HL-60/S4 treated with phorbol 12-myristate 13-acetate at 8.2 ng/mL for 4 days and 3 days (cell line): ENCODE data around the gene SLC39A5.

ENCODE experiments used
- in situ Hi-C: fragments of 300-500 bp; cut with MboI; formaldehyde crosslinking; loops from 2 replicates; pipeline ENCODE4 v1.15.0; 2022; ENCODE audit warnings: low sequenced_read_pairs

SLC39A5 gene

GRCh38 chr12:56213878-56214277, 16.0 kb upstream of the SLC39A5 start:
- in situ Hi-C loops = no loop called here

GRCh38 chr12:56216461-56216860, 13.4 kb upstream of the SLC39A5 start:
- in situ Hi-C loops = no loop called here

GRCh38 chr12:56219840-56220239, 10.0 kb upstream of the SLC39A5 start:
- in situ Hi-C loops = no loop called here

- in situ Hi-C loops = no loop called here
Observed at GRCh38 chr12:56220611-56221231, 9.1 kb upstream of the SLC39A5 start.

GRCh38 chr12:56221232-56221756, 8.6 kb upstream of the SLC39A5 start:
- in situ Hi-C loops = no loop called here

- in situ Hi-C loops = no loop called here
Observed at GRCh38 chr12:56221757-56222530, 7.9 kb upstream of the SLC39A5 start, which contains the start of gene RNF41. Gene RNF41 (minus strand): TSS chr12:56221922. CDS start chr12:56214047, 7,875 bp downstream.

GRCh38 chr12:56222531-56222895, 7.3 kb upstream of the SLC39A5 start:
- in situ Hi-C loops = no loop called here

- in situ Hi-C loops = no loop called here
Observed at GRCh38 chr12:56223571-56224101, 6.2 kb upstream of the SLC39A5 start.

- in situ Hi-C loops = no loop called here
Observed at GRCh38 chr12:56224102-56224701, 5.6 kb upstream of the SLC39A5 start, which contains the start of gene NABP2. Gene NABP2 (plus strand): TSS chr12:56224342. CDS start chr12:56224857, 515 bp downstream.

- in situ Hi-C loops = no loop called here
Observed at GRCh38 chr12:56224954-56225353, 4.9 kb upstream of the SLC39A5 start.

- in situ Hi-C loops = no loop called here
Observed at GRCh38 chr12:56229082-56229481, 769 bp upstream of the SLC39A5 start.

- in situ Hi-C loops = no loop called here
Observed at GRCh38 chr12:56230432-56231183, 757 bp downstream of the SLC39A5 start.

- in situ Hi-C loops = no loop called here
Observed at GRCh38 chr12:56231184-56231582, 1.3 kb downstream of the SLC39A5 start.

GRCh38 chr12:56234746-56235436, 5.0 kb downstream of the SLC39A5 start:
- in situ Hi-C loops = no loop called here

GRCh38 chr12:56236091-56236490, 6.2 kb downstream of the SLC39A5 start:
- in situ Hi-C loops = no loop called here

- in situ Hi-C loops = no loop called here
Observed at GRCh38 chr12:56236985-56237384, 7.1 kb downstream of the SLC39A5 start.

- in situ Hi-C loops = no loop called here
Observed at GRCh38 chr12:56237552-56237951, 7.7 kb downstream of the SLC39A5 start.

- in situ Hi-C loops = no loop called here
Observed at GRCh38 chr12:56241424-56242303, 11.8 kb downstream of the SLC39A5 start.

GRCh38 chr12:56242986-56243385, 13.1 kb downstream of the SLC39A5 start:
- in situ Hi-C loops = no loop called here
